Fibroblast of lung (primary cell): ENCODE measurements around the gene CNDP2. TPM values are rescaled to one million over a fixed set of nuclear protein-coding genes. Genes with fewer than 3 reads are reported as not detected.

Source experiments
- DNase-seq, 2 donors: peaks; one replicate each; pipeline versions ENCODE4 v3.0.0 to v3.0.0-alpha.2; 2010; ENCODE audit warnings: low read depth in 2 of 2
- H2AFZ ChIP-seq: 2 replicates; pipeline ENCODE4 v1.5.1; 2012; ENCODE audit warnings: low read length, control low read depth, inconsistent platforms
- H3K27ac ChIP-seq: 2 replicates; pipeline ENCODE4 v1.5.1; 2011; ENCODE audit warnings: low read length, control low read depth; ENCODE audit not compliant: insufficient read depth
- H3K27me3 ChIP-seq: 2 replicates; pipeline ENCODE4 v1.5.1; 2011; ENCODE audit warnings: mild to moderate bottlenecking, low read length; ENCODE audit not compliant: control insufficient read depth, insufficient read depth
- H3K36me3 ChIP-seq: 2 replicates; pipeline ENCODE4 v1.5.1; 2011; ENCODE audit warnings: low read length; ENCODE audit not compliant: control insufficient read depth, insufficient read depth
- H3K4me1 ChIP-seq: 2 replicates; pipeline ENCODE4 v1.5.1; 2011; ENCODE audit warnings: low read length; ENCODE audit not compliant: control insufficient read depth, insufficient read depth; ENCODE audit errors: extremely low read depth
- H3K4me2 ChIP-seq: 2 replicates; pipeline ENCODE4 v1.5.1; 2011; ENCODE audit warnings: low read length, control low read depth; ENCODE audit not compliant: insufficient read depth; ENCODE audit errors: extremely low read depth
- H3K4me3 ChIP-seq, 4 experiments: fragments of 200-600 bp in 1 of 4; sonication (generic) in 1 of 4; replicated peaks in 1 of 4; 2 replicates each; pipeline ENCODE4 v1.5.1; 2011 to 2016; ENCODE audit warnings: low read length in 4 of 4, low read depth in 3 of 4, mild to moderate bottlenecking in 3 of 4, control low read depth in 2 of 4, inconsistent platforms in 1 of 4, mixed read lengths in 1 of 4; ENCODE audit not compliant: insufficient read depth in 1 of 4; ENCODE audit errors: control extremely low read depth in 1 of 4
- H3K79me2 ChIP-seq: 2 replicates; pipeline ENCODE4 v1.5.1; 2012; ENCODE audit warnings: mild to moderate bottlenecking, low read length, inconsistent platforms; ENCODE audit not compliant: control insufficient read depth, insufficient read depth
- H3K9ac ChIP-seq: 2 replicates; pipeline ENCODE4 v1.5.1; 2011; ENCODE audit warnings: mild to moderate bottlenecking, low read length, control low read depth; ENCODE audit not compliant: insufficient read depth
- H3K9me3 ChIP-seq: 2 replicates; pipeline ENCODE4 v1.5.1; 2012; ENCODE audit warnings: low read depth, low read length; ENCODE audit not compliant: control insufficient read depth, insufficient read depth
- H4K20me1 ChIP-seq: 2 replicates; pipeline ENCODE4 v1.5.1; 2011; ENCODE audit warnings: low read length; ENCODE audit not compliant: control insufficient read depth, insufficient read depth; ENCODE audit errors: extremely low read depth
- CTCF ChIP-seq, 2 donors: IDR thresholded peaks in 1 of 2; conservative IDR thresholded peaks in 1 of 2; 1 replicate in 1 of 2; 2 replicates in 1 of 2; pipeline ENCODE4 v1.5.1; 2011 to 2012; ENCODE audit warnings: low read length in 2 of 2, control low read depth in 1 of 2, inconsistent platforms in 1 of 2, low read depth in 1 of 2, mild to moderate bottlenecking in 1 of 2
- EZH2 ChIP-seq: IDR thresholded peaks from 2 replicates; pipeline ENCODE4 v1.5.1; 2012; ENCODE audit warnings: low read length, control low read depth, mild to moderate bottlenecking; ENCODE audit errors: missing control alignments
- polyA plus RNA-seq, 2 donors: library from polyadenylated mRNA; depleted of rRNA in 1 of 2; stranded (reverse) in 1 of 2; unstranded in 1 of 2; fragments of >200 nt; gene quantifications; 2 replicates each; pipeline ENCODE4 v1.2.1, GENCODE V29; 2011 to 2012; ENCODE audit warnings: missing spikeins in 1 of 2
- total RNA-seq: library from RNA; depleted of rRNA; stranded (reverse); fragments of >200 nt; gene quantifications from 2 replicates; pipeline ENCODE4 v1.2.1, GENCODE V29; 2014

The CNDP2 gene
- total and polyA plus RNA-seq, 2 donors (not counting 1 experiment from before 2014, with no cell fraction given) = 41.8 to 69.8 TPM

GRCh38 chr18:74513149-74513882 is 17.2 kb downstream of the CNDP2 start:
- Histone ChIP-seq H3K4me2 (no peak overlapping the region), H2AFZ (no peak overlapping the region), H3K27me3 (no peaks in the 10 kb centered on the region), H3K36me3 (peaks cover 27% of the 10 kb centered on the region), H3K27ac (no peak overlapping the region), H3K9ac (no peak overlapping the region), H3K4me3 (no peak overlapping the region), H3K79me2 (no peaks in the 10 kb centered on the region), H4K20me1 (no peaks in the 10 kb centered on the region), H3K9me3 (no peaks in the 10 kb centered on the region), H3K4me1 (no peaks in the 10 kb centered on the region)
- TF ChIP-seq EZH2 (no peak), CTCF (conservative IDR thresholded peaks at IDR 0.05 in 1 of 2, IDR thresholded peaks at IDR 0.05 in 1 of 2; ENCODE audit: low read depth in 1 of 2, low read length in 2 of 2) (no peak)
- DNase-seq = no peak

- Histone ChIP-seq H3K27ac (no peak overlapping the region), H3K4me1 (no peaks in the 10 kb centered on the region), H2AFZ (no peak overlapping the region), H3K79me2 (no peaks in the 10 kb centered on the region), H3K36me3 (peaks cover 24% of the 10 kb centered on the region), H3K4me2 (no peak overlapping the region), H3K27me3 (no peaks in the 10 kb centered on the region), H3K9me3 (no peaks in the 10 kb centered on the region), H3K9ac (no peak overlapping the region), H3K4me3 (no peak overlapping the region), H4K20me1 (no peaks in the 10 kb centered on the region)
- TF ChIP-seq CTCF (conservative IDR thresholded peaks at IDR 0.05 in 1 of 2, IDR thresholded peaks at IDR 0.05 in 1 of 2; ENCODE audit: low read depth in 1 of 2, low read length in 2 of 2) (no peak), EZH2 (no peak)
- no peak for DNase-seq
Measured at GRCh38 chr18:74513883-74514205, 17.7 kb downstream of the CNDP2 start.

- DNase-seq = no peak
- Histone ChIP-seq H3K4me3 (no peak overlapping the region), H4K20me1 (no peaks in the 10 kb centered on the region), H3K9ac (no peak overlapping the region), H3K9me3 (no peaks in the 10 kb centered on the region), H3K4me2 (no peak overlapping the region), H3K79me2 (no peaks in the 10 kb centered on the region), H3K27me3 (no peaks in the 10 kb centered on the region), H3K4me1 (no peaks in the 10 kb centered on the region), H2AFZ (no peak overlapping the region), H3K36me3 (peaks cover 31% of the 10 kb centered on the region), H3K27ac (no peak overlapping the region)
- TF ChIP-seq EZH2 (no peak), CTCF (conservative IDR thresholded peaks at IDR 0.05 in 1 of 2, IDR thresholded peaks at IDR 0.05 in 1 of 2; ENCODE audit: low read depth in 1 of 2, low read length in 2 of 2) (no peak)
Measured at GRCh38 chr18:74514860-74515495, 18.8 kb downstream of the CNDP2 start.
